ENCODE data around the gene FMN1. TPM values are rescaled to one million over a fixed set of nuclear protein-coding genes. Genes with fewer than 3 reads are reported as not detected.

FMN1 gene
- total and polyA plus RNA-seq, 2 of the 8 experiments (the other 6 are each of a cell fraction or from before 2014, with no cell fraction given): 0.27 to 3.7 TPM

GRCh38 chr15:32886459-32886858, 308.1 kb downstream of the FMN1 start (continued):
- TF ChIP-seq, protein P1, sequence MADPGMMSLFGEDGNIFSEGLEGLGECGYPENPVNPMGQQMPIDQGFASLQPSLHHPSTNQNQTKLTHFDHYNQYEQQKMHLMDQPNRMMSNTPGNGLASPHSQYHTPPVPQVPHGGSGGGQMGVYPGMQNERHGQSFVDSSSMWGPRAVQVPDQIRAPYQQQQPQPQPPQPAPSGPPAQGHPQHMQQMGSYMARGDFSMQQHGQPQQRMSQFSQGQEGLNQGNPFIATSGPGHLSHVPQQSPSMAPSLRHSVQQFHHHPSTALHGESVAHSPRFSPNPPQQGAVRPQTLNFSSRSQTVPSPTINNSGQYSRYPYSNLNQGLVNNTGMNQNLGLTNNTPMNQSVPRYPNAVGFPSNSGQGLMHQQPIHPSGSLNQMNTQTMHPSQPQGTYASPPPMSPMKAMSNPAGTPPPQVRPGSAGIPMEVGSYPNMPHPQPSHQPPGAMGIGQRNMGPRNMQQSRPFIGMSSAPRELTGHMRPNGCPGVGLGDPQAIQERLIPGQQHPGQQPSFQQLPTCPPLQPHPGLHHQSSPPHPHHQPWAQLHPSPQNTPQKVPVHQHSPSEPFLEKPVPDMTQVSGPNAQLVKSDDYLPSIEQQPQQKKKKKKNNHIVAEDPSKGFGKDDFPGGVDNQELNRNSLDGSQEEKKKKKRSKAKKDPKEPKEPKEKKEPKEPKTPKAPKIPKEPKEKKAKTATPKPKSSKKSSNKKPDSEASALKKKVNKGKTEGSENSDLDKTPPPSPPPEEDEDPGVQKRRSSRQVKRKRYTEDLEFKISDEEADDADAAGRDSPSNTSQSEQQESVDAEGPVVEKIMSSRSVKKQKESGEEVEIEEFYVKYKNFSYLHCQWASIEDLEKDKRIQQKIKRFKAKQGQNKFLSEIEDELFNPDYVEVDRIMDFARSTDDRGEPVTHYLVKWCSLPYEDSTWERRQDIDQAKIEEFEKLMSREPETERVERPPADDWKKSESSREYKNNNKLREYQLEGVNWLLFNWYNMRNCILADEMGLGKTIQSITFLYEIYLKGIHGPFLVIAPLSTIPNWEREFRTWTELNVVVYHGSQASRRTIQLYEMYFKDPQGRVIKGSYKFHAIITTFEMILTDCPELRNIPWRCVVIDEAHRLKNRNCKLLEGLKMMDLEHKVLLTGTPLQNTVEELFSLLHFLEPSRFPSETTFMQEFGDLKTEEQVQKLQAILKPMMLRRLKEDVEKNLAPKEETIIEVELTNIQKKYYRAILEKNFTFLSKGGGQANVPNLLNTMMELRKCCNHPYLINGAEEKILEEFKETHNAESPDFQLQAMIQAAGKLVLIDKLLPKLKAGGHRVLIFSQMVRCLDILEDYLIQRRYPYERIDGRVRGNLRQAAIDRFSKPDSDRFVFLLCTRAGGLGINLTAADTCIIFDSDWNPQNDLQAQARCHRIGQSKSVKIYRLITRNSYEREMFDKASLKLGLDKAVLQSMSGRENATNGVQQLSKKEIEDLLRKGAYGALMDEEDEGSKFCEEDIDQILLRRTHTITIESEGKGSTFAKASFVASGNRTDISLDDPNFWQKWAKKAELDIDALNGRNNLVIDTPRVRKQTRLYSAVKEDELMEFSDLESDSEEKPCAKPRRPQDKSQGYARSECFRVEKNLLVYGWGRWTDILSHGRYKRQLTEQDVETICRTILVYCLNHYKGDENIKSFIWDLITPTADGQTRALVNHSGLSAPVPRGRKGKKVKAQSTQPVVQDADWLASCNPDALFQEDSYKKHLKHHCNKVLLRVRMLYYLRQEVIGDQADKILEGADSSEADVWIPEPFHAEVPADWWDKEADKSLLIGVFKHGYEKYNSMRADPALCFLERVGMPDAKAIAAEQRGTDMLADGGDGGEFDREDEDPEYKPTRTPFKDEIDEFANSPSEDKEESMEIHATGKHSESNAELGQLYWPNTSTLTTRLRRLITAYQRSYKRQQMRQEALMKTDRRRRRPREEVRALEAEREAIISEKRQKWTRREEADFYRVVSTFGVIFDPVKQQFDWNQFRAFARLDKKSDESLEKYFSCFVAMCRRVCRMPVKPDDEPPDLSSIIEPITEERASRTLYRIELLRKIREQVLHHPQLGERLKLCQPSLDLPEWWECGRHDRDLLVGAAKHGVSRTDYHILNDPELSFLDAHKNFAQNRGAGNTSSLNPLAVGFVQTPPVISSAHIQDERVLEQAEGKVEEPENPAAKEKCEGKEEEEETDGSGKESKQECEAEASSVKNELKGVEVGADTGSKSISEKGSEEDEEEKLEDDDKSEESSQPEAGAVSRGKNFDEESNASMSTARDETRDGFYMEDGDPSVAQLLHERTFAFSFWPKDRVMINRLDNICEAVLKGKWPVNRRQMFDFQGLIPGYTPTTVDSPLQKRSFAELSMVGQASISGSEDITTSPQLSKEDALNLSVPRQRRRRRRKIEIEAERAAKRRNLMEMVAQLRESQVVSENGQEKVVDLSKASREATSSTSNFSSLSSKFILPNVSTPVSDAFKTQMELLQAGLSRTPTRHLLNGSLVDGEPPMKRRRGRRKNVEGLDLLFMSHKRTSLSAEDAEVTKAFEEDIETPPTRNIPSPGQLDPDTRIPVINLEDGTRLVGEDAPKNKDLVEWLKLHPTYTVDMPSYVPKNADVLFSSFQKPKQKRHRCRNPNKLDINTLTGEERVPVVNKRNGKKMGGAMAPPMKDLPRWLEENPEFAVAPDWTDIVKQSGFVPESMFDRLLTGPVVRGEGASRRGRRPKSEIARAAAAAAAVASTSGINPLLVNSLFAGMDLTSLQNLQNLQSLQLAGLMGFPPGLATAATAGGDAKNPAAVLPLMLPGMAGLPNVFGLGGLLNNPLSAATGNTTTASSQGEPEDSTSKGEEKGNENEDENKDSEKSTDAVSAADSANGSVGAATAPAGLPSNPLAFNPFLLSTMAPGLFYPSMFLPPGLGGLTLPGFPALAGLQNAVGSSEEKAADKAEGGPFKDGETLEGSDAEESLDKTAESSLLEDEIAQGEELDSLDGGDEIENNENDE (IDR thresholded peaks at IDR 0.05; ENCODE audit: insufficient replicate concordance, low read length): no peak
- TF ChIP-seq PHF8 (conservative IDR thresholded peaks at IDR 0.05; ENCODE audit: low read depth, low read length): no peak
- no peak for TF ChIP-seq SUZ12 (IDR thresholded peaks at IDR 0.05; ENCODE audit: low read length)
- no peak for TF ChIP-seq SRF (IDR thresholded peaks at IDR 0.05; ENCODE audit: low read depth, low read length)
- no peak for TF ChIP-seq SP4 (IDR thresholded peaks at IDR 0.05; ENCODE audit: low read length)
- no peak for TF ChIP-seq EZH2 (IDR thresholded peaks at IDR 0.05; ENCODE audit: low read depth, low read length, severe bottlenecking)
- TF ChIP-seq CTBP2 (IDR thresholded peaks at IDR 0.05; ENCODE audit: borderline replicate concordance, insufficient read depth, insufficient read length, low read length): no peak
